ENCODE data around the gene NHLRC2. TPM values are rescaled to one million over a fixed set of nuclear protein-coding genes. Genes with fewer than 3 reads are reported as not detected.

The NHLRC2 gene
- total RNA-seq, 1 donor from 2014 or later: 50.1 TPM

DNA sequence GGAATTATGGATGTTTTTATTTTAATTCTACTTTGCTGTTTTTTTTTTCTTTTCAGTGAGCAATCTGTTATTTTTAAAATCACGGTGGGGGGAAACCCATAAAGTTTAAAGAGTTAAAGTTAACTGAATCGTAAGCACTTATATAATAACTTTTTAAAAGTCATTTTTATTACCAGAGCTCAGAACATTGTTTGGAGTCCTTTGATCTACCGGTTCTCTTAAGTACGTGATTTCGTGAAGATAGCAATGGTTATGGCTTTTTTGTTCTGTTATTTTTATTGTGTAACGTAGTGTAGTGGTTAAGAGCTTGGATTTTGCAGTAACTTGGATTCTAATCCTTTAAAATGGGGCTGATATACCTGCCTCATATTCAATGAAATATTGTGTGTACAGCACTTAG is 57.4 kb downstream of the NHLRC2 start:
- intact Hi-C loops (cut with micrococcal nuclease): no loop called here
- H3K27ac ChIP-seq (replicated peaks): no peak overlapping the region
- no peak for TF ChIP-seq CTCF (IDR thresholded peaks at IDR 0.05; ENCODE audit: borderline replicate concordance)
- H3K4me3 ChIP-seq: no peak overlapping the region
- H3K36me3 ChIP-seq: peaks cover 60% of the 10 kb centered on the region
- no peaks in the 10 kb centered on the region for H3K27me3 ChIP-seq (ENCODE audit: low read depth)
- peaks cover 10% of the 10 kb centered on the region for H3K4me1 ChIP-seq
- no peak for DNase-seq
- H3K9me3 ChIP-seq (replicated peaks): no peaks in the 10 kb centered on the region

DNA sequence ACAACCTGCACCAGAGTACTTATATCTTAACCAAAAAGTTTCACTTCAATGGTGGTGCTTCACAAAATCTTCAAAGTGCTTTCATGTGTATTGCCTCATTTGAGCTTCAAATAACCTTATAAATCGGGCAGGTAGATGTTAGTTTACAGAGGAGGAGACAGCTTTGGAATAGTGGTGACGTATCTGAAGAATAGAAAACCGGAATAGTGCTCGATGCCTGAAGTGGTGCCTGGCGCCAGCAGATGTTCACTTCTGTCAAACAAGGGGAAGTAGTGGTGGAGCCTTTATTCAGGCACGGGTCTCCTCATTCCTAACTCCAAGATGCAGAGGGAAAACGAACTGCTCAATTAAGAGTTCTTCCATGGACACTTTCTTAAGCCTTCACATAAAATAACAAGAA is 58.1 kb downstream of the NHLRC2 start:
- DNase-seq: no peak
- intact Hi-C loops (cut with micrococcal nuclease): no loop called here
- TF ChIP-seq CTCF (IDR thresholded peaks at IDR 0.05; ENCODE audit: borderline replicate concordance): no peak

GRCh38 chr10:113914956-113915355 is 60.5 kb downstream of the NHLRC2 start:
- Histone ChIP-seq H3K27ac (replicated peaks) (peak overlapping the region; percentile 70), H3K4me1 (peaks cover 10% of the 10 kb centered on the region), H3K9me3 (replicated peaks) (no peaks in the 10 kb centered on the region), H3K4me3 (no peak overlapping the region), H3K27me3 (ENCODE audit: low read depth) (no peaks in the 10 kb centered on the region), H3K36me3 (peaks cover 30% of the 10 kb centered on the region)
- no peak for DNase-seq
- intact Hi-C loops (cut with micrococcal nuclease): no loop called here
- no peak for TF ChIP-seq CTCF (IDR thresholded peaks at IDR 0.05; ENCODE audit: borderline replicate concordance)

More for the DNA sequence above, 58.1 kb downstream of the NHLRC2 start:
- Histone ChIP-seq H3K27ac (replicated peaks) (no peak overlapping the region), H3K36me3 (peaks cover 53% of the 10 kb centered on the region), H3K4me1 (peaks cover 10% of the 10 kb centered on the region), H3K4me3 (no peak overlapping the region), H3K9me3 (replicated peaks) (no peaks in the 10 kb centered on the region), H3K27me3 (ENCODE audit: low read depth) (no peaks in the 10 kb centered on the region)

- H3K36me3 ChIP-seq: peaks cover 26% of the 10 kb centered on the region
- H3K9me3 ChIP-seq (replicated peaks): no peaks in the 10 kb centered on the region
- no peaks in the 10 kb centered on the region for H3K27me3 ChIP-seq (ENCODE audit: low read depth)
- no peak overlapping the region for H3K4me3 ChIP-seq
- peaks cover 10% of the 10 kb centered on the region for H3K4me1 ChIP-seq
- peak overlapping the region; percentile 70 for H3K27ac ChIP-seq (replicated peaks)
- intact Hi-C loops (cut with micrococcal nuclease): no loop called here
- TF ChIP-seq CTCF (IDR thresholded peaks at IDR 0.05; ENCODE audit: borderline replicate concordance): no peak
- no peak for DNase-seq
Observed at GRCh38 chr10:113915540-113915939, 61.1 kb downstream of the NHLRC2 start.

GRCh38 chr10:113916053-113916452 is 61.6 kb downstream of the NHLRC2 start:
- DNase-seq: no peak
- peaks cover 20% of the 10 kb centered on the region for H3K36me3 ChIP-seq
- no peaks in the 10 kb centered on the region for H3K9me3 ChIP-seq (replicated peaks)
- H3K27ac ChIP-seq (replicated peaks): peak overlapping the region; percentile 70
- intact Hi-C loops (cut with micrococcal nuclease): no loop called here
- no peak overlapping the region for H3K4me3 ChIP-seq
- TF ChIP-seq CTCF (IDR thresholded peaks at IDR 0.05; ENCODE audit: borderline replicate concordance): no peak
- H3K27me3 ChIP-seq (ENCODE audit: low read depth): no peaks in the 10 kb centered on the region
- peaks cover 10% of the 10 kb centered on the region for H3K4me1 ChIP-seq

DNA sequence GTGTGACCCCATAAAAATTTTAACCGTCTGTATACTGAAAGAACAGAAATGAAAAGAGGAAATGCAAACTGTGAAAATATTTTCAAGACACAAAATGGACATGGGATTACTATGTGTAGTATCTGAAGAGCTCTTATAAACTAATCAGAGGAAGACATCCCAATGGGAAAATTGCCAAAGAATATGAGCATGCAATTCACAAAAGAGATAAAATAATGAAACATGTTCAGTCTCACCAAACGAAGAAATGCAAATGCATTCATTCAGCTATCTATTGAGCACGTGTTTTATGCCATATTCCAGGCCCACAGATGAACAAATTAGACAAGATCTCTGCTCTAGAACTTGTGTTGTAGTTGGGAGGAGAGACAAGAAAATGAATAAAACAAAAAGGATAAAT is 63.2 kb downstream of the NHLRC2 start:
- Histone ChIP-seq H3K9me3 (replicated peaks) (no peaks in the 10 kb centered on the region), H3K4me3 (no peak overlapping the region), H3K4me1 (peaks cover 22% of the 10 kb centered on the region), H3K36me3 (peaks cover 11% of the 10 kb centered on the region), H3K27me3 (ENCODE audit: low read depth) (no peaks in the 10 kb centered on the region), H3K27ac (replicated peaks) (no peak overlapping the region)
- no peak for TF ChIP-seq CTCF (IDR thresholded peaks at IDR 0.05; ENCODE audit: borderline replicate concordance)
- DNase-seq: no peak
- intact Hi-C loops (cut with micrococcal nuclease): no loop called here
